WTC11 (cell line): ENCODE results near the gene FHIT. TPM values are rescaled to one million over a fixed set of nuclear protein-coding genes. Genes with fewer than 3 reads are reported as not detected.
A peak's percentile ranks its signal among the peaks of the same experiment; 100 is the strongest.

ENCODE experiments used
- ATAC-seq: fragments of 200-7000 bp; cut with Tn5 transposase; 2 replicates; pipeline ENCODE4 v1.10.0; 2021; ENCODE audit warnings: mild to moderate bottlenecking, moderate library complexity
- CTCF ChIA-PET: fragments of 300-600 bp; sonication (Branson Sonifier 250); formaldehyde crosslinking; loops from one replicate; lab custom pipeline; 2021; ENCODE audit warnings: antibody characterized with exemption; lab: Charles Lee
- POLR2A ChIA-PET: fragments of 350-600 bp; sonication (Branson Sonifier 250); formaldehyde crosslinking; loops from one replicate; lab custom pipeline; 2021; ENCODE audit warnings: antibody characterized with exemption; lab: Charles Lee
- DNase-seq: peaks from one replicate; pipeline ENCODE4 v3.0.0; 2021; ENCODE audit warnings: low spot score
- H3K27ac Mint-ChIP-seq: 2 replicates; pipeline ENCODE4 v1.8.0; 2021; ENCODE audit warnings: mixed read lengths
- H3K27me3 Mint-ChIP-seq: 2 replicates; pipeline ENCODE4 v1.8.0; 2021; ENCODE audit warnings: low read depth, mild to moderate bottlenecking, moderate library complexity, mixed read lengths
- H3K36me3 Mint-ChIP-seq: 2 replicates; pipeline ENCODE4 v1.8.0; 2021; ENCODE audit warnings: mixed read lengths
- H3K4me1 Mint-ChIP-seq: 2 replicates; pipeline ENCODE4 v1.8.0; 2022; ENCODE audit warnings: mixed read lengths
- H3K4me3 Mint-ChIP-seq: 2 replicates; pipeline ENCODE4 v1.8.0; 2021; ENCODE audit warnings: mild to moderate bottlenecking, moderate library complexity, mixed read lengths
- H3K9me3 Mint-ChIP-seq: 2 replicates; pipeline ENCODE4 v1.8.0; 2021; ENCODE audit warnings: mixed read lengths
- AFF4 ChIP-seq: sonication (generic); formaldehyde crosslinking; IDR thresholded peaks from 2 replicates; pipeline ENCODE4 v1.8.1; 2023; ENCODE audit warnings: mild to moderate bottlenecking, missing genetic modification reagents, borderline replicate concordance
- CDX4 ChIP-seq: fragments of 250-450 bp; sonication (Bioruptor Pico); IDR thresholded peaks from 2 replicates; pipeline ENCODE4 v1.9.0; 2021; ENCODE audit warnings: moderate library complexity, mild to moderate bottlenecking, inconsistent platforms, borderline replicate concordance
- ERG ChIP-seq: fragments of 250-450 bp; sonication (Bioruptor Pico); IDR thresholded peaks from 2 replicates; pipeline ENCODE4 v1.8.0; 2021; ENCODE audit warnings: mild to moderate bottlenecking
- ESRRA ChIP-seq: sonication (generic); formaldehyde crosslinking; IDR thresholded peaks from 2 replicates; pipeline ENCODE4 v1.8.1; 2022; ENCODE audit warnings: mild to moderate bottlenecking, missing genetic modification reagents, borderline replicate concordance
- GABPB1 ChIP-seq: sonication (generic); formaldehyde crosslinking; IDR thresholded peaks from 2 replicates; pipeline ENCODE4 v1.8.1; 2023; ENCODE audit warnings: mild to moderate bottlenecking, missing genetic modification reagents
- GTF2I ChIP-seq: fragments of 250-450 bp; sonication (Bioruptor Pico); conservative IDR thresholded peaks from 2 replicates; pipeline ENCODE4 v1.4.0; 2021; ENCODE audit warnings: mild to moderate bottlenecking
- IRF1 ChIP-seq: sonication (generic); formaldehyde crosslinking; IDR thresholded peaks from 2 replicates; pipeline ENCODE4 v1.8.0; 2023; ENCODE audit warnings: missing genetic modification reagents
- JUN ChIP-seq: sonication (generic); formaldehyde crosslinking; IDR thresholded peaks from 2 replicates; pipeline ENCODE4 v1.8.0; 2023; ENCODE audit warnings: mild to moderate bottlenecking, missing genetic modification reagents
- MYBL2 ChIP-seq: sonication (generic); formaldehyde crosslinking; IDR thresholded peaks from 2 replicates; pipeline ENCODE4 v1.8.1; 2023; ENCODE audit warnings: mild to moderate bottlenecking, moderate library complexity, missing genetic modification reagents
- NFATC4 ChIP-seq: fragments of 250-450 bp; sonication (Bioruptor Pico); IDR thresholded peaks from 2 replicates; pipeline ENCODE4 v1.9.0; 2021; ENCODE audit warnings: mild to moderate bottlenecking
- NFYB ChIP-seq: sonication (generic); formaldehyde crosslinking; conservative IDR thresholded peaks from 2 replicates; pipeline ENCODE4 v1.8.0; 2022; ENCODE audit warnings: low read depth, missing genetic modification reagents
- NR1H2 ChIP-seq: sonication (generic); formaldehyde crosslinking; IDR thresholded peaks from 2 replicates; pipeline ENCODE4 v1.9.0; 2021; ENCODE audit warnings: mild to moderate bottlenecking, moderate library complexity, missing genetic modification reagents
- RELA ChIP-seq: sonication (generic); formaldehyde crosslinking; IDR thresholded peaks from 2 replicates; pipeline ENCODE4 v1.8.1; 2022; ENCODE audit warnings: missing genetic modification reagents, mild to moderate bottlenecking, borderline replicate concordance
- RORB ChIP-seq: fragments of 250-450 bp; sonication (Bioruptor Pico); IDR thresholded peaks from 2 replicates; pipeline ENCODE4 v1.9.0; 2021; ENCODE audit warnings: mild to moderate bottlenecking
- SOX15 ChIP-seq: fragments of 250-450 bp; sonication (Bioruptor Pico); IDR thresholded peaks from 2 replicates; pipeline ENCODE4 v1.9.0; 2021; ENCODE audit warnings: mild to moderate bottlenecking
- STAT6 ChIP-seq: sonication (generic); formaldehyde crosslinking; conservative IDR thresholded peaks from 2 replicates; pipeline ENCODE4 v1.8.1; 2023; ENCODE audit warnings: mild to moderate bottlenecking, low read depth, missing genetic modification reagents, moderate library complexity
- TEAD1 ChIP-seq: sonication (generic); formaldehyde crosslinking; IDR thresholded peaks from 2 replicates; pipeline ENCODE4 v1.8.0; 2022; ENCODE audit warnings: mild to moderate bottlenecking, missing genetic modification reagents
- TEAD4 ChIP-seq: sonication (generic); formaldehyde crosslinking; IDR thresholded peaks from 2 replicates; pipeline ENCODE4 v1.8.0; 2022; ENCODE audit warnings: mild to moderate bottlenecking, missing genetic modification reagents
- ZBTB43 ChIP-seq: sonication (generic); formaldehyde crosslinking; IDR thresholded peaks from 2 replicates; pipeline ENCODE4 v1.8.1; 2023; ENCODE audit warnings: mild to moderate bottlenecking, missing genetic modification reagents
- ZMAT4 ChIP-seq: fragments of 250-450 bp; sonication (Bioruptor Pico); IDR thresholded peaks from 2 replicates; pipeline ENCODE4 v1.9.0; 2021; ENCODE audit warnings: mild to moderate bottlenecking
- ZNF219 ChIP-seq: sonication (generic); formaldehyde crosslinking; IDR thresholded peaks from 2 replicates; pipeline ENCODE4 v1.8.0; 2023; ENCODE audit warnings: missing genetic modification reagents, mild to moderate bottlenecking, borderline replicate concordance
- ZNF423 ChIP-seq: fragments of 250-450 bp; sonication (Bioruptor Pico); IDR thresholded peaks from 2 replicates; pipeline ENCODE4 v2.1.2; 2022; ENCODE audit warnings: mild to moderate bottlenecking, moderate library complexity
- total RNA-seq: library from RNA; stranded (reverse); gene quantifications from 3 replicates; pipeline ENCODE4 v1.2.3, GENCODE V29; 2021

FHIT gene
- total RNA-seq, 1 experiment from 2014 or later, result 2.6 TPM

- ATAC-seq (no peak), DNase-seq (no peak)
- POLR2A ChIA-PET, result no interaction called here
- H3K27me3 Mint-ChIP-seq, result peaks cover 14% of the 10 kb centered on the region; the same call in 1 of the 2 replicates
- no peak overlapping the region for H3K27ac Mint-ChIP-seq
- H3K4me3 Mint-ChIP-seq, result no peak overlapping the region
- H3K4me1 Mint-ChIP-seq, result peaks cover 41% of the 10 kb centered on the region
- TF ChIP-seq MYBL2 (CRISPR knock-in tag) (no peak), NFATC4 (CRISPR knock-in tag) (no peak), ZNF423 (CRISPR knock-in tag) (no peak), ERG (no peak), NFYB (no peak), IRF1 (CRISPR knock-in tag) (no peak), GABPB1 (CRISPR knock-in tag) (no peak), ZMAT4 (CRISPR knock-in tag) (no peak), RELA (no peak), GTF2I (no peak), RORB (CRISPR knock-in tag) (no peak), NR1H2 (no peak), TEAD4 (CRISPR knock-in tag) (no peak), ZBTB43 (CRISPR knock-in tag) (no peak), ZNF219 (CRISPR knock-in tag) (no peak), JUN (no peak), CDX4 (no peak), STAT6 (CRISPR knock-in tag) (no peak), TEAD1 (CRISPR knock-in tag) (no peak), SOX15 (CRISPR knock-in tag) (no peak)
- CTCF ChIA-PET, result interaction anchor here (1.3 kb wide), 1 partner anchor 8 kb away, joined by 3 read pairs; no protein-coding TSS in a partner anchor
- peaks cover 24% of the 10 kb centered on the region for H3K9me3 Mint-ChIP-seq
- peaks cover 23% of the 10 kb centered on the region for H3K36me3 Mint-ChIP-seq
Measured at GRCh38 chr3:60746043-60746638, 505.1 kb downstream of the FHIT start.

- DNase-seq (peak; percentile 42), ATAC-seq (peak; percentile 71)
- H3K4me1 Mint-ChIP-seq, result peaks cover 54% of the 10 kb centered on the region
- POLR2A ChIA-PET, result interaction anchor here (0.7 to 1.0 kb wide), 5 partner anchors 8 to 665 kb away, joined by 3 to 5 read pairs (median 5); no protein-coding TSS in a partner anchor
- peaks cover under 1% of the 10 kb centered on the region for H3K9me3 Mint-ChIP-seq
- H3K27me3 Mint-ChIP-seq, result peaks cover 14% of the 10 kb centered on the region; the same call in 1 of the 2 replicates
- TF ChIP-seq AFF4 (CRISPR knock-in tag) (no peak), ESRRA (CRISPR knock-in tag) (no peak), ZMAT4 (CRISPR knock-in tag) (no peak)
- peaks cover 3% of the 10 kb centered on the region; the same call in 1 of the 2 replicates for H3K36me3 Mint-ChIP-seq
- H3K27ac Mint-ChIP-seq, result no peak overlapping the region
- CTCF ChIA-PET, result interaction anchor here (0.6 to 2.3 kb wide), 31 partner anchors 11 to 1443 kb away, joined by 3 to 28 read pairs (median 4); no protein-coding TSS in a partner anchor
- H3K4me3 Mint-ChIP-seq, result no peak overlapping the region
Measured at GRCh38 chr3:60743631-60744164, 507.6 kb downstream of the FHIT start.
